RWPE2 (cell line): ENCODE measurements around the gene SDC4.

Experiments
- ATAC-seq: fragments of 200-7000 bp; cut with Tn5 transposase; 3 replicates; pipeline ENCODE4 v1.9.1; 2021; ENCODE audit warnings: low read depth
- DNase-seq: peaks from one replicate; pipeline ENCODE4 v3.0.0-alpha.2; 2020; ENCODE audit warnings: low spot score
- H3K27ac ChIP-seq: fragments of 450-650 bp; 2 replicates; pipeline ENCODE4 v1.5.1; 2017; ENCODE audit warnings: mild to moderate bottlenecking; ENCODE audit not compliant: poor library complexity, severe bottlenecking
- H3K27me3 ChIP-seq: fragments of 250-450 bp; sonication (Bioruptor Pico); 2 replicates; pipeline ENCODE4 v1.5.1; 2021; ENCODE audit warnings: mild to moderate bottlenecking, moderate library complexity; ENCODE audit not compliant: insufficient read depth, poor library complexity, severe bottlenecking
- H3K36me3 ChIP-seq: fragments of 250-450 bp; sonication (Bioruptor Pico); 2 replicates; pipeline ENCODE4 v1.5.1; 2020; ENCODE audit warnings: low read depth, mild to moderate bottlenecking, moderate library complexity
- H3K4me1 ChIP-seq: fragments of 250-450 bp; sonication (Bioruptor Pico); 2 replicates; pipeline ENCODE4 v1.5.1; 2021; ENCODE audit warnings: mild to moderate bottlenecking, moderate library complexity; ENCODE audit not compliant: insufficient read depth, poor library complexity, severe bottlenecking
- H3K4me3 ChIP-seq: fragments of 250-450 bp; sonication (Bioruptor Pico); 2 replicates; pipeline ENCODE4 v1.5.1; 2021; ENCODE audit warnings: mild to moderate bottlenecking, moderate library complexity; ENCODE audit not compliant: severe bottlenecking
- H3K9me3 ChIP-seq: fragments of 250-450 bp; sonication (Bioruptor Pico); 2 replicates; pipeline ENCODE4 v1.5.1; 2021; ENCODE audit warnings: mild to moderate bottlenecking, moderate library complexity; ENCODE audit not compliant: severe bottlenecking
- CTCF ChIP-seq: fragments of 450-650 bp; IDR thresholded peaks from one replicate; pipeline ENCODE4 v1.5.1; 2017; ENCODE audit warnings: mild to moderate bottlenecking, moderate library complexity; ENCODE audit not compliant: poor library complexity, severe bottlenecking

SDC4 gene

GRCh38 chr20:45294003-45294368 is 54.2 kb downstream of the SDC4 start:
- peak overlapping the region; percentile 45 for H3K4me3 ChIP-seq
- H3K36me3 ChIP-seq, result no peaks in the 10 kb centered on the region
- H3K27me3 ChIP-seq, result no peaks in the 10 kb centered on the region
- TF ChIP-seq CTCF, result peak; percentile 99
- ATAC-seq (no peak), DNase-seq (no peak)
- no peaks in the 10 kb centered on the region for H3K9me3 ChIP-seq
- H3K27ac ChIP-seq, result no peak overlapping the region
- H3K4me1 ChIP-seq, result no peaks in the 10 kb centered on the region

- H3K27ac ChIP-seq, result no peak overlapping the region
- ATAC-seq, result peak; percentile 76
Observed at GRCh38 chr20:45293041-45294002, 54.9 kb downstream of the SDC4 start.

GRCh38 chr20:45292343-45292742 is 55.9 kb downstream of the SDC4 start:
- ATAC-seq, result no peak
- Histone ChIP-seq H3K27ac (no peak overlapping the region), H3K4me3 (no peak overlapping the region), H3K27me3 (no peaks in the 10 kb centered on the region), H3K9me3 (no peaks in the 10 kb centered on the region), H3K4me1 (no peaks in the 10 kb centered on the region), H3K36me3 (no peaks in the 10 kb centered on the region)
- no peak for DNase-seq
- no peak for TF ChIP-seq CTCF

More at GRCh38 chr20:45293041-45294002, 54.9 kb downstream of the SDC4 start:
- no peaks in the 10 kb centered on the region for H3K4me1 ChIP-seq
- peak overlapping the region; percentile 45 for H3K4me3 ChIP-seq
- no peaks in the 10 kb centered on the region for H3K27me3 ChIP-seq
- no peaks in the 10 kb centered on the region for H3K36me3 ChIP-seq
- peak; percentile 92 for DNase-seq
- no peaks in the 10 kb centered on the region for H3K9me3 ChIP-seq
- TF ChIP-seq CTCF, result peak; percentile 100

- Histone ChIP-seq H3K36me3 (no peaks in the 10 kb centered on the region), H3K4me1 (no peaks in the 10 kb centered on the region), H3K9me3 (no peaks in the 10 kb centered on the region), H3K4me3 (no peak overlapping the region), H3K27ac (no peak overlapping the region), H3K27me3 (no peaks in the 10 kb centered on the region)
- TF ChIP-seq CTCF, result no peak
- peak; percentile 55 for DNase-seq
- no peak for ATAC-seq
Observed at GRCh38 chr20:45291526-45291925, 56.7 kb downstream of the SDC4 start.
